ENCODE data around the gene RDH11. TPM values are rescaled to one million over a fixed set of nuclear protein-coding genes. Genes with fewer than 3 reads are reported as not detected.

Gene RDH11
- total RNA-seq, 1 experiment from 2014 or later = 45.1 TPM

GRCh38 chr14:67665868-67666267, 29.7 kb downstream of the RDH11 start:
- TF ChIP-seq POLR2AphosphoS5 (IDR thresholded peaks at IDR 0.05; ENCODE audit: low read depth, low read length) (no peak), SIN3A (IDR thresholded peaks at IDR 0.05; ENCODE audit: borderline replicate concordance, insufficient read depth, low read depth, low read length) (no peak), TCF7L2 (IDR thresholded peaks at IDR 0.05; ENCODE audit: low read depth, low read length) (no peak), REST (IDR thresholded peaks at IDR 0.05; ENCODE audit: insufficient read depth in 1 of 2, low read depth in 2 of 2, low read length in 1 of 2) (no peak), CTCF (IDR thresholded peaks at IDR 0.05) (no peak)
- Histone ChIP-seq H3K4me3 (ENCODE audit: low read depth in 2 of 2, low read length in 2 of 2) (no peak overlapping the region), H3K27me3 (ENCODE audit: control insufficient read depth, insufficient read depth, low read length) (no peaks in the 10 kb centered on the region), H3K4me1 (ENCODE audit: control insufficient read depth, insufficient read depth, low read length) (no peaks in the 10 kb centered on the region; the same call in 1 of the 2 replicates), H3K27ac (ENCODE audit: low read length) (no peak overlapping the region), H3K36me3 (ENCODE audit: control insufficient read depth, insufficient read depth, low read length) (no peaks in the 10 kb centered on the region), H3K9me3 (ENCODE audit: control insufficient read depth, insufficient read depth, low read depth, low read length) (no peaks in the 10 kb centered on the region)
- no peak for DNase-seq (ENCODE audit: low read depth, low spot score)
- ChIA-PET CTCF (no interaction called here), POLR2A (no interaction called here)
- in situ Hi-C loops (cut with HindIII; ENCODE audit: low pct_unique_long_range_greater_than_20kb, low sequenced_read_pairs) (no loop called here), intact Hi-C loops (cut with micrococcal nuclease; ENCODE audit: unreplicated experiment) (loop anchor here (5.0 to 10.0 kb wide), 2 partner anchors 49 to 81 kb away; partner anchors contain the start of gene ARG2)
- BruUV-seq (replicated peaks) = no TSS peak
- ATAC-seq = no peak

- ChIA-PET CTCF (interaction anchor here (0.6 to 0.7 kb wide), 3 partner anchors 36 to 134 kb away, joined by 3 read pairs; no protein-coding TSS in a partner anchor), POLR2A (no interaction called here)
- Histone ChIP-seq H3K4me3 (ENCODE audit: low read depth in 2 of 2, low read length in 2 of 2) (no peak overlapping the region), H3K9me3 (ENCODE audit: control insufficient read depth, insufficient read depth, low read depth, low read length) (no peaks in the 10 kb centered on the region), H3K27ac (ENCODE audit: low read length) (no peak overlapping the region), H3K27me3 (ENCODE audit: control insufficient read depth, insufficient read depth, low read length) (no peaks in the 10 kb centered on the region), H3K4me1 (ENCODE audit: control insufficient read depth, insufficient read depth, low read length) (no peaks in the 10 kb centered on the region; the same call in 1 of the 2 replicates), H3K36me3 (ENCODE audit: control insufficient read depth, insufficient read depth, low read length) (no peaks in the 10 kb centered on the region)
- intact Hi-C loops (cut with micrococcal nuclease; ENCODE audit: unreplicated experiment) (loop anchor here (10.0 kb wide), 1 partner anchor 79 kb away; no protein-coding TSS in a partner anchor), in situ Hi-C loops (cut with HindIII; ENCODE audit: low pct_unique_long_range_greater_than_20kb, low sequenced_read_pairs) (no loop called here)
- DNase-seq (ENCODE audit: low read depth, low spot score) (no peak), ATAC-seq (no peak)
- BruUV-seq (replicated peaks) = no TSS peak
- TF ChIP-seq SIN3A (IDR thresholded peaks at IDR 0.05; ENCODE audit: borderline replicate concordance, insufficient read depth, low read depth, low read length) (no peak), POLR2AphosphoS5 (IDR thresholded peaks at IDR 0.05; ENCODE audit: low read depth, low read length) (no peak), TCF7L2 (IDR thresholded peaks at IDR 0.05; ENCODE audit: low read depth, low read length) (no peak), REST (IDR thresholded peaks at IDR 0.05; ENCODE audit: insufficient read depth in 1 of 2, low read depth in 2 of 2, low read length in 1 of 2) (no peak), CTCF (IDR thresholded peaks at IDR 0.05) (no peak)
These were observed 31.9 kb downstream of the RDH11 start for GRCh38 chr14:67663633-67664032.
